ENCODE results near the gene AIFM3. TPM values are rescaled to one million over a fixed set of nuclear protein-coding genes. Genes with fewer than 3 reads are reported as not detected.
"Not testable (repeated sequence)": the region's sequence is repeated elsewhere in the genome, so short reads cannot be mapped to it uniquely, and the experiment has no call there.

Gene AIFM3, protein sequence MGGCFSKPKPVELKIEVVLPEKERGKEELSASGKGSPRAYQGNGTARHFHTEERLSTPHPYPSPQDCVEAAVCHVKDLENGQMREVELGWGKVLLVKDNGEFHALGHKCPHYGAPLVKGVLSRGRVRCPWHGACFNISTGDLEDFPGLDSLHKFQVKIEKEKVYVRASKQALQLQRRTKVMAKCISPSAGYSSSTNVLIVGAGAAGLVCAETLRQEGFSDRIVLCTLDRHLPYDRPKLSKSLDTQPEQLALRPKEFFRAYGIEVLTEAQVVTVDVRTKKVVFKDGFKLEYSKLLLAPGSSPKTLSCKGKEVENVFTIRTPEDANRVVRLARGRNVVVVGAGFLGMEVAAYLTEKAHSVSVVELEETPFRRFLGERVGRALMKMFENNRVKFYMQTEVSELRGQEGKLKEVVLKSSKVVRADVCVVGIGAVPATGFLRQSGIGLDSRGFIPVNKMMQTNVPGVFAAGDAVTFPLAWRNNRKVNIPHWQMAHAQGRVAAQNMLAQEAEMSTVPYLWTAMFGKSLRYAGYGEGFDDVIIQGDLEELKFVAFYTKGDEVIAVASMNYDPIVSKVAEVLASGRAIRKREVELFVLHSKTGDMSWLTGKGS
- total RNA-seq = 0.67 TPM
- long read RNA-seq = 0 reads

DNA sequence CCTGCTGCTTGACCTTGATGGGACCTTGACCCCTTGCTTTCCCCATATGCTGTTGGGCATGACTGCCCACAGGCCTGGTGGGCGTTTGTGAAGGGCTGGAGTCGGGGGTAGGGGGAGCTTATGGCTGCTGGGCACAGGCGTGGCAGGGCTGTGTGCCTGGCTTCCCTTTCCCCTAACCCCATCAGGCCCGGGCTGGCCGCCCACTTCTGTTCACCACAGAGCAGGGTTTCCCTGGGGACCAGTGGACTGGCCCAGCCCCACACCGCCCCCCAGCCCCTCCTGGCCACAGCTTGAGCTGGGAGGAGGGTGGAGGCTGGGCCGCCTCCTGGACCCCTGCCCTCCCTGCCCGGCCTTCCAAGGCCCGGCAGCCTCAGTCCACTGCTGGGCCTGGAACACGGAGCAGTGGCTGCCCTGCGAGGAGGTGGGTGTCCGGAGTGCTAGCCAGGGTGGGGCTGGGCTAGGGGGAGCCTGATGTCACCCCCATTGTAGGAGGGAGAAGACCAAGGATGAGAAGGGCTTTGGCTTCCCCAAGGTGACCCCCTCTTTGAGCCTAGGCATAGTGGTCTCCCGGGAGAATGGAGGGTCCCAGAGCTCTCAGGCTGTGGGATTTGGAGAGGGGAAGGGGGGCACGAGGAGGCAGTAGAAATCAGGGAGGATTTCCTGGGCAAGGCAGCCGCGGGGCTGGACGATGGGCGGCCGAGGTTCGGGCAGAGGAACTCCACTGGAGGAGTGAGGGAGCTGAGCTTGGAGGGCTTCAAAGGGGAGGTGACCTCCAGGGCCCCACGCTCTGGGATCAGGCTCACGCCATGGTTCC, at the start of gene AIFM3:
Gene AIFM3, plus strand, starts transcription at position 373 of the 814 bp plus-strand sequence. CDS start 690 bp downstream, outside the sequence.
- no peak for ATAC-seq (ENCODE audit: poor library complexity)
- intact Hi-C loops (cut with DNase I) = no loop called here

DNA sequence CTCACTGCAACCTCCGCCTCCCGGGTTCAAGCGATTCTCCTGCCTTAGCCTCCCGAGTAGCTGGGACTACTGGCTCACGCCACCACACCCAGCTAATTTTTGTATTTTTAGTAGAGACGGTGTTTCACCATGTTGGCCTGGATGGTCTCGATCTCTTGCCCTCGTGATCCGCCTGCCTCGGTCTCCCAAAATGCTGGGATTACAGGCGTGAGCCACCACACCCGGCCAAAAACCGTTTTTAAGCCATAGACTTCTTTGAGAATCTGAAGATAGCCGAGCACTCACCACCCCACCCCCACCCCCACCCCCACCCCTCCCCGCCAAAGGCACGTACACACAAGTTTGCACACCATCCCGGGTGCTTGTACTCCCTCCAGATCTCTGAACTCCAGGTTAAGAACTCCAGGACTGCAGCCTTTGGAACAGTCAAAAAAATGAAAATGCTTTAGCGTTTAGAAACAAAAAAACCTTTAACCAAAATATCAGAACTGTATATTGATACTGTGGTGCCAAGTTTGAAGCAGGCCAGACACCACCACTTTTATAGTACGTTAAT, 48.3 kb upstream of the AIFM3 start:
- DNase-seq (no peak), ATAC-seq (ENCODE audit: poor library complexity) (no peak)
- intact Hi-C loops (cut with DNase I) = no loop called here

More for the DNA sequence above, at the start of gene AIFM3:
- peak; percentile 36 for DNase-seq

DNA sequence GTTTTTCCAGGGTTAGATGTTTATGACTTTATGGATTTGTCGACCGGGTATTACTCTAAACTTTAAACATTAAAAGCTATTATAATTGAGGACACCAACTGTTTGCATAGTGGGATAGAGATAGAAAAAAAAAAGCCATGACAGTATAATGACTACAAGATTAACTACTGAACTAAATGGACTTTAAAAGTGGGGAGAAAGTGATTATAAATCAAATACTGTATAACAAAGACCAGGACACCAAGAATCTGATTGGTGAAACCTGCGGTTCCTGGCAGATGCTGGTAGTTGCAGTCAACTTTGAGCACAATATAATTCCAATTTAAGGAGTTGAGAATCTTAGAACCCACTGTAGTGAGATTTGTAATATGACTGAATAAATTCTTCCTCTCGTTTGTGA, 47.3 kb upstream of the AIFM3 start:
- intact Hi-C loops (cut with DNase I) = no loop called here
- no peak for ATAC-seq (ENCODE audit: poor library complexity)
- DNase-seq = no peak

DNA sequence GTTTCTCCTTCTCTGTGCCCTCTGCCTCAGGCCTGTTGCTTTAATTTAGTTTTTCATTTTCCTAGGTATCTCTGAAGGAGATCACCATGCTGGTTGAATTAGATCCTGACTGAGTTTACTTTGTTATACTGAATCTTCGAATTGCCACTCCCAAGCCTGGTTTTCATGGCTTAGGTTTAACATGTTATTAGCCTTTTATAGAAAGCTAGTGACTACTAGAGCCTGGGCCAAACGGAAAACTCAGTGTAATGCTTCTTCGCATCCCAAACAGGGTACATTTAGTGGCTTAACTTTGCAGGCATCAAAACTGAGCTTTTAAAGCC, 46.2 kb upstream of the AIFM3 start:
- no peak for ATAC-seq (ENCODE audit: poor library complexity)

DNA sequence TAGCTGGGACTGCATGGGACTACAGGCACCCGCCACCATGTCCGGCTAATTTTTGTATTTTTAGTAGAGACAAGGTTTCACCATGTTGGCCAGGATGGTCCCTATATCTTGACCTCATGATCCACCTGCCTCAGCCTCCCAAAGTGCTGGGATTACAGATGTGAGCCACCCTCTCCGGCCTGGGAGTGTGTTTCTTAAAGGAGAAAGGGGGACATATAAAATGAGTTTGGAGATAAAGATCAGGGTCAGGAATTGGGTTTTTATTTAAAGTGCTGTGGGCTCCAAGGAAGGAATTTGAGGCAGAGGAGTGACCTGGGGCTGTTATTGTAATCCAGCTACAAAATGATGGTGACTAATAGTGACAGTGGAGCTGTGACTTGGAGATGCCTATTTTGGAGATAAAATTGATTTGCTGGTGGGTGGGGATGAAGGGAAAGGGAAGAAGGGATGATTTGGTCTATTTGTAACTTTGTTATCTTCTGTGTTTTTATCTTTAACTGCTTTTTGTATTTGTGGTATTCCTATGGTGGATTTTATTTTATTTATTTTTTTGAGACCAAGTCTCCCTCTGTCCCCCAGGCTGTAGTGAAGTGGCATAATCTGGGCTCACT, 44.8 kb upstream of the AIFM3 start:
- intact Hi-C loops (cut with DNase I) = no loop called here

More for the DNA sequence above, 46.2 kb upstream of the AIFM3 start:
- DNase-seq = no peak
- intact Hi-C loops (cut with DNase I) = no loop called here

DNA sequence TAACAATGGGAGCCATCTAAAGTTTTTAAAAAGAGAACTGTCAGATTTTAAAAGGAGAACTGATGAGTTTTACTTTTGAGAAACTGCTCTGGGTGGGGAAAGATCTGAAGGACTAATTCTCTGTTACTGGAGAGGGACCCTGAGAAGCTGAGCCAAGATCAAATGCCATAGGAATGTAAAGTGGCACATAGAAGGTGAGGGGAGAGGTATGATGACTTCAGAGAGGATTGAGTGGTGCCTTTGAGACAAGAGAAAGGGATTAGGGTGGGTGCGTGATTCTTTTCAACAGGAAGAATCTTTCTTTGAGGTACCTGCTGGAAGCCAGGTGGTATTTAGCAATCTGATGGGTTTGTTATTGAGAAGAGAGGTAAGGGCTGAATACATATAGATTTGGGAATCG, 40.8 kb upstream of the AIFM3 start:
- no peak for ATAC-seq (ENCODE audit: poor library complexity)
- DNase-seq = no peak
- intact Hi-C loops (cut with DNase I) = no loop called here

More for the DNA sequence above, 44.8 kb upstream of the AIFM3 start:
- ATAC-seq (ENCODE audit: poor library complexity) = no peak
- no peak for DNase-seq

DNA sequence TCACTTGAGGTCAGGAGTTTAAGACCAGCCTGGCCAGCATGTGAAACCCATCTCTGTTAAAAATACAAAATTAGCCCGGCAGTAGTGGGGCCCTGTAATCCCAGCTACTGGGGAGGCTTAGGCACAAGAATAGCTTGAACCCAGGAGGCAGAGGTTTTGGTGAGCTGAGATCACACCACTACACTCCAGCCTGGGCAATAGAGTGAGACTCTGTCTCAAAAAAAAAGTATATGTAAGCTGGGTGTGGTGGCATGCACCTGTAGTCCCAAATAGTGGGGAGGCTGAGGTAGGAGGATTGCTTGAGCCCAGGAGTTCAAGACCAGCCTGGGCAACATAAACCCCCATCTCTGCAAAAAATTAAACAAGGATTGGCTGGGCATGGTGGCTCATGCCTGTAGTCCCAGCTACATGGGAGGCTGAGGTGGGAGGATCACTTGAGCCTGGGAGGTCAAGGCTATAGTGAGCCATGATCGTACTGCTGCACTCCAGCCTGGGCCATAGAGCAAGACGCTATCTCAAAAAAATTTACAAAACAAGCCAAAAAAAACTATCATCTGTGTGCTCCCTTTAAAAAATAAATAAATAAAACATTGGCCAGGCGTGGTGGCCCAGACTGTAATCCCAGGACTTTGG, 39.0 kb upstream of the AIFM3 start:
- no peak for ATAC-seq (ENCODE audit: poor library complexity)
- DNase-seq = no peak
- intact Hi-C loops (cut with DNase I) = no loop called here

DNA sequence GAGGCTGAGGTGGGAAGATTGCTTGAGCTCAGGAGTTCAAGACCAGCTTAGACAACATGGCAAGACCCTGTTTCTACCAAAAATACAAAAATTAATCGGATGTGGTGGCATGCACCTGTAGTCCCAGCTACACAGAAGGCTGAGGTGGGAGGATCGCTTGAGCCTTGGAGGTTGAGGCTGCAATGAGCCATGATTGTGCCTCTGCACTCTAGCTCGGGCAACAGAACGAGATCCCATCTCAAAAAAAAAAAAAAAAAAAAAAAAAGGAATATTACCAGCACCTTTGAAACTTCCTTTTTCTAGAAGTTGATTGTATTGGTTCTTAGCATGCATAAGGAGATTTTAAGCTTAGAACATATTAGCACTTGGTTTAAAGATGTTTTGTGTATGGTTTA, 38.5 kb upstream of the AIFM3 start:
- intact Hi-C loops (cut with DNase I) = no loop called here
- DNase-seq (no peak), ATAC-seq (ENCODE audit: poor library complexity) (no peak)

DNA sequence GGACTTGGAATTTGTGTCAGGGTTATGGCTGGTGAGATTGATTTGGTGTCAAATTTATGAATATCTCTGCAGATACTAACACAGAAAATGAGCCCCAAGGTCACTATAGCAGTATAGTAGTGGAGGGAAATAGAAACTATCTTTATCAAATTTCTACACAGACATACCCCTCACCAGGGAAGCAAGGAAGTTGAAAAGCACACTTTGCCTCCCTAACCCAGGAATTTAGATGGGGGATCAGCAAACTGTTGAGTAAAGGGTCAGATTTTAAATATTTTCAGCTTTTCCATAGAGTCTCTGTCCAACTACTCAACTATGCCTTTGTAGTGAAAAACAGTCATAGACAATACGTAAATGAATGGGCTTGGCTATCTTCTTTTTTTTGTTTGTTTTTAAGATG, 37.1 kb upstream of the AIFM3 start:
- DNase-seq (no peak), ATAC-seq (ENCODE audit: poor library complexity) (no peak)
- intact Hi-C loops (cut with DNase I) = no loop called here

DNA sequence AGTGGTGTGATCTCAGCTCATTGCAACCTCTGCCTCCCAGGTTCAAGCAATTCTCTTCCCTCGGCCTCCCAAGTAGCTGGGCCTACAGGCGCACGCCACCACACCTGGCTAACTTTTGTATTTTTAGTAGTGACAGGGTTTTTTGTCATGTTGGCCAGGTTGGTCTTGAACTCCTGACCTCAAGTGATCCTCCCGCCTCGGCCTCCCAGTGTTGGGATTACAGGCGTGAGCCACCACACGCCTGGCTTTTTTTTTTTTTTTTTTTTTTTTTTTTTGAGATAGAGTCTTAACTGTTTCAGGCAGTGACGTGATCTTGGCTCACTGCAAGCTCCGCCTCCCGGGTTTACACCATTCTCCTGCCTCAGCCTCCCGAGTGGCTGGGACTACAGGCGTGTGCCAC, 36.6 kb upstream of the AIFM3 start:
- ATAC-seq (ENCODE audit: poor library complexity); DNase-seq; intact Hi-C loops (cut with DNase I): not testable (repeated sequence)

DNA sequence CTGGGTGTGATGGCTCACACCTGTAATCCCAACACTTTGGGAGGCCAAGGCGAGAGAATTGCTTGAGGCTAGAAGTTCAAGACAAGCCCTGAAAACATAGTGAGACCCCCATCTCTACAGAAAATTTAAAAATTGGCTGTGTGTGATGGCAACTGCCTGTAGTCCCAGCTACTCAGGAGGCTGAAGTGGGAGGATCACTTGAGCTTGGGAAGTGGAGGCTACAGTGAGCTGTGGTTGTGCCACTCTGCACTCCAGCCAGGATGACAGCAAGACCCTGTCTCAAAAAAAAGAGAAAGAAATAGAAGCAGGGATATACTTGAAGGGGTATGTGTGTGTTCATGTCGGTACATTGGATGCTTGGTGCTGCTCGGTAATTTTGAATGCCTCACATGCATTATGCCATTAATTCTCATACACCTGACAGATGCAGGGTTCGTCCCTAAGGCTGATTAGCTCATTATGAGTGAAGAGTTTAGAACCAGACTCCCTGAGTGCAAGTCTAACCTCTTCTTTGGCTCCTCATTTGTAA, 35.9 kb upstream of the AIFM3 start:
- DNase-seq (no peak), ATAC-seq (ENCODE audit: poor library complexity) (no peak)
- intact Hi-C loops (cut with DNase I) = no loop called here

DNA sequence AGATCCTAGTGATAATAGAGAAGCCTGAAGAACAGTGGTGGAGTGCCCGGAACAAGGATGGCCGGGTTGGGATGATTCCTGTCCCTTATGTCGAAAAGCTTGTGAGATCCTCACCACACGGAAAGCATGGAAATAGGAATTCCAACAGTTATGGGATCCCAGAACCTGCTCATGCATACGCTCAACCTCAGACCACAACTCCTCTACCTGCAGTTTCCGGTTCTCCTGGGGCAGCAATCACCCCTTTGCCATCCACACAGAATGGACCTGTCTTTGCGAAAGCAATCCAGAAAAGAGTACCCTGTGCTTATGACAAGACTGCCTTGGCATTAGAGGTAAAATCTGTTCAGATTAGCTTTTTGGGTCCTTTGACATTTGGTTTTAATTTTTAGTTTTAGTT, 33.1 kb upstream of the AIFM3 start:
- DNase-seq = no peak
- ATAC-seq (ENCODE audit: poor library complexity) = no peak
- intact Hi-C loops (cut with DNase I) = no loop called here

DNA sequence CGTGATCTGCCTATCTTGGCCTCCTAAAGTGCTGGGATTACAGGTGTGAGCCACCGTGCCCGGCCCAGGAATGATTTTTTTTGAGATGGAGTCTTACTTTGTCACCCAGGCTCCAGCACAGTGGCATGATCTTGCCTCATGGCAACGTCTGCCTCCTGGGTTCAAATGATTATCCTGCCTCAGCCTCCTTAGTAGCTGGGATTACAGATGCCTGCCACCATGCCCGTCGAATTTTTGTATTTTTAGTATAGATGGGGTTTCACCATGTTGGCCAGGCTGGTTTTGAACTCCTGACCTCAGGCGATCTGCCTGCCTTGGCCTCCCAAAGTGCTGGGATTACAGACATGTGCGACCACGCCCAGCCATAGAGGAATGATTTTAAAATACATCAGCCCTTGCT, 32.0 kb upstream of the AIFM3 start:
- ATAC-seq (ENCODE audit: poor library complexity); intact Hi-C loops (cut with DNase I); DNase-seq: not testable (repeated sequence)

DNA sequence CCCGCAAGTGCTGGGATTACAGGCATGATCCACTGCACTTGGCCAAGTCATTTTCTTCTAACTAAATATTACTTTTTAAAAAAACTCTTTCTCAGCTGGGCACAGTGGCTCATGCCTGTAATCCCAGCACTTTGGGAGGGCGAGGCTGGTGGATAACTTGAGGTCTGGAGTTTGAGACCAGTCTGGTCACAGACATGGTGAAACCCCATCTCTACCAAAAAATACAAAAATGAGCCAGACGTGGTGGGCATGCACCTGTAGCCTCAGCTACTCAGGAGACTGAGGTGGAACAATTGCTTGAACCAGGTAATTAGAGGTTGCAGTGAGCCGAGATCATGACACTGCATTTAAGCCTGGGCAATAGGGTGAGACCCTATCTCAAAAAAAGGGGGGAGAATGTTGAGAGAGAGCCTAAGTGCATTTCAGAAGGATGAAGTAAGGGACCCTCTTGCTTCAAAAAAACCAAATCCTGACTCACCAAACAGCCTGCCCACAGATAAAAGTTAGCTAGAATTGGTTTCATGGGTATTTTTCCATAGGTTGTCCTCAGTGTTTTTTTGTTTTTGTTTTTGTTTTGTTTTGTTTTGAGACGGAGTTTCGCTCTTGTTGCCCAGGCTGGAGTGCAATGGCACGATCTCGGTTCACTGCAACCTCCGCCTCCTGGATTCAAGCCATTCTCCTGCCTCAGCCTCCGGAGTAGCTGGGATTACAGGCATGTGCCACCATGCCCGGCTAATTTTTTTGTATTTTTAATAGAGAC, 31.1 kb upstream of the AIFM3 start:
- intact Hi-C loops (cut with DNase I); DNase-seq; ATAC-seq (ENCODE audit: poor library complexity): not testable (repeated sequence)

DNA sequence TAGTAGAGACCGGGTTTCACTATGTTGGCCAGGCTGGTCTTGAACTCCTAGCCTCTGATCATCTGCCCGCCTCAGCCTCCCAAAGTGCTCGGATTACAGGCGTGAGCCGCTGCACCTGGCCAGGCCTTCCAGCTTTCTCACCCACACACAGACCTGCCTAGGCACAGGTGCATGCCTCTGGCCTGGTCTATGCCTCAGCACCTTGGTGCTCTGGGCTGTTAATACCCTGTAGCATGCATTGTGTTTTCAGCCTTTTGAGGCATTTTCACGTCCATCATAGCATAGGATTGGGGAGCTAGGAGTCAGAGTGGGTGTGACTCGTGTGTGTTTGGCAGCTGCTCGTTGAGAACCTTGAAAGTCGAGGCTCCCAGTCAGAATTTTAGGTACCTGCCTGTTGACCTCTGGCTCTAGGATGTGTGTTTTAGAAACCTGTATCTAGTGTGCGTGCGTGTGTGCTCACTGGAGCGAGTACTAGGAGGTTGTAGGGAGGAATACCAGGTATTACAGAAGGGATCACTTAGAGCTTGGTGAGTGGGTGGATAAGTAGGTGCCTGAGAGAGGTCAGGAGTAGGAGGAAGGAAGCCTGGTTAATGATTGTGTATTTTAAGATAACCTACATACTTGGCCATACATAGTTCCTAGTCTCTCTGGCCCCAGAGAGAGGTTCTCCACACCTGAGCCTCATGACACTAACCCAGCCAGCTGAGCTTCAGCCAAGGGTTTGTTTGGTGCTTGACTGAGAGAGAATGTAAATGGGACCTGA, 29.8 kb upstream of the AIFM3 start:
- ATAC-seq (ENCODE audit: poor library complexity) = peak; percentile 51
- intact Hi-C loops (cut with DNase I) = no loop called here
- DNase-seq = no peak

DNA sequence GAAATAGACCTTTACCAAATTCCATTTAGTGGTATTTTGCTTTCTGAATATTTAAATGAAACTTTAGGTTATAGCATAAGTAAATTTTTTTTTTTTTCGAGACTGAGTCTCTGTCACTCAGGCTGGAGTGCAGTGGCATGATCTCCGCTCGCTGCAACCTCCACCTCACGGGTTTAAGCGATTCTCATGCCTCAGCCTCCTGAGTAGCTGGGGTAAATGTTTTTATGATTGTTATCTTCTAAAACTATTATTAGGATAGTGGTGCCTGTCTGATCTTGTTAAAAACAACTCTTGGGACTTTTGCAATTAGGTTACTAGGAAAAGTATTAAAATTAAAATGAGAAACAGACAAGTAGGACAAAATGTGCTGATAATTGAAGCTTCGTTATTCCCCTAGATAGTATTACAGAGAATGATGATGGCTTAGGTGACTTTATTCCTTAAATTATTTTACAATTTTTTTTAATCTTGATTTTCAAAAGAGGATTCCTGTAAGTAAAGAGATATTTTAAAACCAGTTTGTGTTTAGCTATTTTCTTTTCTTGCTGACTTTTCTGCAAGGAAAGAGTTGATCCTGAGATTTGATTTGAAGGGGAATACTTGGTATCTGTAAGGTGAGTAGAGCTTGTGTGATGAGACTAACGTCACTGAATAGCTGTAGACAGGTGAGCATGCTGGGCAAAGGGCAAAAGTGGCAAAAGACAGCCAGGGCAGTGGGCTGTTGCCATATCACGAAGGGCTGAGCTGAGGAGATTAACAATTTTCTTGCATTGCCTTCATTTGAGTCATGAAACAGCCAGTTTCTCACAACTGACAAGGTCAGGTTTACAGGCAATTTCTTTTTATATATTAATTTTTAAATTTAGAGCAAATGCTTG, 29.0 kb upstream of the AIFM3 start:
- no peak for DNase-seq
- intact Hi-C loops (cut with DNase I) = no loop called here
- no peak for ATAC-seq (ENCODE audit: poor library complexity)

All from Right ventricle myocardium superior (tissue), 1 donor.